Activated CD4-positive, alpha-beta memory T cell treated with anti-CD3 and anti-CD28 coated beads for 36 hours (primary cell): ENCODE measurements around the gene SSRP1. TPM values are rescaled to one million over a fixed set of nuclear protein-coding genes. Genes with fewer than 3 reads are reported as not detected.
"Not testable (repeated sequence)": the region's sequence is repeated elsewhere in the genome, so short reads cannot be mapped to it uniquely, and the experiment has no call there.

Experiments
- CTCF ChIA-PET: fragments of 350-600 bp; sonication (Branson Sonifier 250); formaldehyde crosslinking; loops from one replicate; lab custom pipeline; 2021; ENCODE audit warnings: antibody characterized with exemption, inconsistent platforms; lab: Charles Lee
- POLR2A ChIA-PET: fragments of 350-600 bp; sonication (Branson Sonifier 250); formaldehyde crosslinking; loops from one replicate; lab custom pipeline; 2021; ENCODE audit warnings: antibody characterized with exemption; lab: Charles Lee
- DNase-seq: peaks from one replicate; pipeline ENCODE4 v3.0.0-alpha.2; 2020
- H3K27ac Mint-ChIP-seq: one replicate; pipeline ENCODE4 v1.8.0; 2021; ENCODE audit warnings: mixed read lengths
- H3K27me3 Mint-ChIP-seq: one replicate; pipeline ENCODE4 v1.8.0; 2021; ENCODE audit warnings: mixed read lengths
- H3K36me3 Mint-ChIP-seq: one replicate; pipeline ENCODE4 v1.8.0; 2021; ENCODE audit warnings: mixed read lengths
- H3K4me1 Mint-ChIP-seq: one replicate; pipeline ENCODE4 v1.8.0; 2021; ENCODE audit warnings: low read depth, mixed read lengths
- H3K4me3 Mint-ChIP-seq: one replicate; pipeline ENCODE4 v1.8.0; 2021; ENCODE audit warnings: mild to moderate bottlenecking, mixed read lengths
- H3K9me3 Mint-ChIP-seq: one replicate; pipeline ENCODE4 v1.8.0; 2021; ENCODE audit warnings: mixed read lengths
- intact Hi-C: fragments of 100-400 bp; cut with micrococcal nuclease; formaldehyde crosslinking; loops from one replicate; pipeline ENCODE4 v1.15.1; 2023
- total RNA-seq, 2 experiments: library from RNA; stranded (reverse); gene quantifications; one replicate each; pipeline ENCODE4 v1.2.3, GENCODE V29; 2021

SSRP1 gene
- total RNA-seq, 2 experiments from 2014 or later = 256 to 262 TPM

GRCh38 chr11:57305523-57305922, 30.2 kb downstream of the SSRP1 start:
- no peak overlapping the region for H3K4me3 Mint-ChIP-seq
- no peaks in the 10 kb centered on the region for H3K9me3 Mint-ChIP-seq
- intact Hi-C loops = no loop called here
- ChIA-PET CTCF (no interaction called here), POLR2A (no interaction called here)
- H3K27me3 Mint-ChIP-seq = no peaks in the 10 kb centered on the region
- no peak overlapping the region for H3K27ac Mint-ChIP-seq
- no peak for DNase-seq
- H3K4me1 Mint-ChIP-seq = no peaks in the 10 kb centered on the region
- H3K36me3 Mint-ChIP-seq = peaks cover 27% of the 10 kb centered on the region

GRCh38 chr11:57303990-57304579, 31.6 kb downstream of the SSRP1 start:
- Mint-ChIP-seq H3K4me1 (no peaks in the 10 kb centered on the region), H3K27me3 (no peaks in the 10 kb centered on the region), H3K27ac (no peak overlapping the region), H3K9me3 (peaks cover 8% of the 10 kb centered on the region), H3K36me3 (peaks cover 30% of the 10 kb centered on the region), H3K4me3 (no peak overlapping the region)
- intact Hi-C loops = no loop called here
- ChIA-PET POLR2A (no interaction called here), CTCF (no interaction called here)
- DNase-seq = no peak

GRCh38 chr11:57303280-57303989, 32.3 kb downstream of the SSRP1 start:
- peaks cover 35% of the 10 kb centered on the region for H3K36me3 Mint-ChIP-seq
- POLR2A ChIA-PET = no interaction called here
- no peaks in the 10 kb centered on the region for H3K4me1 Mint-ChIP-seq
- CTCF ChIA-PET = no interaction called here
- no peak for DNase-seq
- H3K9me3 Mint-ChIP-seq = peaks cover 10% of the 10 kb centered on the region
- H3K4me3 Mint-ChIP-seq = no peak overlapping the region
- no peak overlapping the region for H3K27ac Mint-ChIP-seq
- intact Hi-C loops = no loop called here
- H3K27me3 Mint-ChIP-seq = no peaks in the 10 kb centered on the region

GRCh38 chr11:57302489-57302888, 33.2 kb downstream of the SSRP1 start:
- H3K27ac Mint-ChIP-seq = no peak overlapping the region
- H3K27me3 Mint-ChIP-seq = no peaks in the 10 kb centered on the region
- no peaks in the 10 kb centered on the region for H3K4me1 Mint-ChIP-seq
- intact Hi-C loops = no loop called here
- peaks cover 41% of the 10 kb centered on the region for H3K36me3 Mint-ChIP-seq
- ChIA-PET CTCF (no interaction called here), POLR2A (no interaction called here)
- peaks cover 12% of the 10 kb centered on the region for H3K9me3 Mint-ChIP-seq
- H3K4me3 Mint-ChIP-seq = no peak overlapping the region
- no peak for DNase-seq

- Mint-ChIP-seq H3K27me3 (no peaks in the 10 kb centered on the region), H3K36me3 (peaks cover 42% of the 10 kb centered on the region), H3K4me3 (no peak overlapping the region), H3K27ac (no peak overlapping the region), H3K9me3 (peaks cover 15% of the 10 kb centered on the region), H3K4me1 (no peaks in the 10 kb centered on the region)
- ChIA-PET POLR2A (no interaction called here), CTCF (no interaction called here)
- intact Hi-C loops = no loop called here
- no peak for DNase-seq
These were observed 33.8 kb downstream of the SSRP1 start for GRCh38 chr11:57301711-57302423.

- Mint-ChIP-seq H3K4me3 (no peak overlapping the region), H3K27ac (no peak overlapping the region), H3K9me3 (peaks cover 17% of the 10 kb centered on the region), H3K4me1 (no peaks in the 10 kb centered on the region), H3K36me3 (peaks cover 42% of the 10 kb centered on the region), H3K27me3 (no peaks in the 10 kb centered on the region)
- CTCF ChIA-PET = no interaction called here
- intact Hi-C loops = no loop called here
- POLR2A ChIA-PET = no interaction called here
- DNase-seq = no peak
These were observed 34.9 kb downstream of the SSRP1 start for GRCh38 chr11:57300785-57301184.

GRCh38 chr11:57299150-57299737, 36.4 kb downstream of the SSRP1 start:
- Mint-ChIP-seq H3K4me3 (no peak overlapping the region), H3K36me3 (peaks cover 42% of the 10 kb centered on the region), H3K27ac (no peak overlapping the region), H3K9me3 (peaks cover 17% of the 10 kb centered on the region), H3K27me3 (no peaks in the 10 kb centered on the region), H3K4me1 (no peaks in the 10 kb centered on the region)
- DNase-seq = no peak
- intact Hi-C loops = no loop called here
- ChIA-PET POLR2A (no interaction called here), CTCF (no interaction called here)

- H3K36me3 Mint-ChIP-seq = peaks cover 41% of the 10 kb centered on the region
- no peak for DNase-seq
- ChIA-PET POLR2A (no interaction called here), CTCF (no interaction called here)
- H3K27me3 Mint-ChIP-seq = no peaks in the 10 kb centered on the region
- H3K27ac Mint-ChIP-seq = no peak overlapping the region
- intact Hi-C loops = no loop called here
- H3K9me3 Mint-ChIP-seq = peaks cover 17% of the 10 kb centered on the region
- no peaks in the 10 kb centered on the region for H3K4me1 Mint-ChIP-seq
- no peak overlapping the region for H3K4me3 Mint-ChIP-seq
These were observed 38.5 kb downstream of the SSRP1 start for GRCh38 chr11:57297221-57297620.

GRCh38 chr11:57296205-57296604, 39.5 kb downstream of the SSRP1 start:
- POLR2A ChIA-PET, H3K27ac Mint-ChIP-seq, H3K4me3 Mint-ChIP-seq, DNase-seq, H3K4me1 Mint-ChIP-seq, CTCF ChIA-PET, H3K27me3 Mint-ChIP-seq, intact Hi-C loops: not testable (repeated sequence)
- peaks cover 32% of the 10 kb centered on the region for H3K36me3 Mint-ChIP-seq
- H3K9me3 Mint-ChIP-seq = peaks cover 17% of the 10 kb centered on the region

- POLR2A ChIA-PET = interaction anchor here (0.6 kb wide), 1 partner anchor 222 kb away, joined by 3 read pairs; no protein-coding TSS in a partner anchor
These were observed 41.2 kb downstream of the SSRP1 start for GRCh38 chr11:57294225-57295131.

GRCh38 chr11:57290288-57290687, 45.4 kb downstream of the SSRP1 start:
- CTCF ChIA-PET = interaction anchor here (2.0 kb wide), 1 partner anchor 41 kb away, joined by 6 read pairs; no protein-coding TSS in a partner anchor
- Mint-ChIP-seq H3K27me3 (peaks cover 5% of the 10 kb centered on the region), H3K36me3 (no peaks in the 10 kb centered on the region), H3K27ac (no peak overlapping the region), H3K4me3 (no peak overlapping the region), H3K4me1 (no peaks in the 10 kb centered on the region), H3K9me3 (no peaks in the 10 kb centered on the region)
- POLR2A ChIA-PET = no interaction called here
- no peak for DNase-seq
- intact Hi-C loops = no loop called here

More at GRCh38 chr11:57294225-57295131, 41.2 kb downstream of the SSRP1 start:
- Mint-ChIP-seq H3K4me1 (no peaks in the 10 kb centered on the region), H3K9me3 (peaks cover 13% of the 10 kb centered on the region), H3K36me3 (peaks cover 16% of the 10 kb centered on the region), H3K27me3 (no peaks in the 10 kb centered on the region), H3K27ac (no peak overlapping the region), H3K4me3 (no peak overlapping the region)
- intact Hi-C loops = no loop called here
- no peak for DNase-seq
- CTCF ChIA-PET = no interaction called here
